ENCODE results near the gene ZNF202.

The ZNF202 gene

DNA sequence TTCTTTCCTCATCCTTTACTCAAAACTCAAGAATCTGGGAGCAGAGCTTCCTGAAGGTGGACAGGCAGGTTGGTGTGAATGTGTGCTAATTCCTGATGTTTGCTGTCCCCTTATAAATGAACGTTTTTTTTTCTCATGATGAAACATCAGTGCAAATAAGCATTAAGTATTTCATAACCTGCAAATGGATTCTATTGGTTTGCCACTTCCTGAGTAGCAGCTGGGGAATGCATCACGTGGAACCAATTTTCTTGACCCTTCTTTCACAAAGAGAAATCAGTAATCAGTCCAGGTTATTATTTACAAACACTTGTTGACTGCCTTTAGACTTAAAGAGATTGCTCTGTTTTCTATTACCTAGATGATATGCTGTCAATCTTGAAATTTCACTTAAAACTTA, 46.9 kb downstream of the ZNF202 start:
- peak in 1 of 2 donors; percentile 24 for DNase-seq (ENCODE audit: low read depth in 2 of 2)
- TF ChIP-seq, protein P1, sequence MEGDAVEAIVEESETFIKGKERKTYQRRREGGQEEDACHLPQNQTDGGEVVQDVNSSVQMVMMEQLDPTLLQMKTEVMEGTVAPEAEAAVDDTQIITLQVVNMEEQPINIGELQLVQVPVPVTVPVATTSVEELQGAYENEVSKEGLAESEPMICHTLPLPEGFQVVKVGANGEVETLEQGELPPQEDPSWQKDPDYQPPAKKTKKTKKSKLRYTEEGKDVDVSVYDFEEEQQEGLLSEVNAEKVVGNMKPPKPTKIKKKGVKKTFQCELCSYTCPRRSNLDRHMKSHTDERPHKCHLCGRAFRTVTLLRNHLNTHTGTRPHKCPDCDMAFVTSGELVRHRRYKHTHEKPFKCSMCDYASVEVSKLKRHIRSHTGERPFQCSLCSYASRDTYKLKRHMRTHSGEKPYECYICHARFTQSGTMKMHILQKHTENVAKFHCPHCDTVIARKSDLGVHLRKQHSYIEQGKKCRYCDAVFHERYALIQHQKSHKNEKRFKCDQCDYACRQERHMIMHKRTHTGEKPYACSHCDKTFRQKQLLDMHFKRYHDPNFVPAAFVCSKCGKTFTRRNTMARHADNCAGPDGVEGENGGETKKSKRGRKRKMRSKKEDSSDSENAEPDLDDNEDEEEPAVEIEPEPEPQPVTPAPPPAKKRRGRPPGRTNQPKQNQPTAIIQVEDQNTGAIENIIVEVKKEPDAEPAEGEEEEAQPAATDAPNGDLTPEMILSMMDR (IDR thresholded peaks at IDR 0.05; ENCODE audit: low read depth, low read length), result no peak

DNA sequence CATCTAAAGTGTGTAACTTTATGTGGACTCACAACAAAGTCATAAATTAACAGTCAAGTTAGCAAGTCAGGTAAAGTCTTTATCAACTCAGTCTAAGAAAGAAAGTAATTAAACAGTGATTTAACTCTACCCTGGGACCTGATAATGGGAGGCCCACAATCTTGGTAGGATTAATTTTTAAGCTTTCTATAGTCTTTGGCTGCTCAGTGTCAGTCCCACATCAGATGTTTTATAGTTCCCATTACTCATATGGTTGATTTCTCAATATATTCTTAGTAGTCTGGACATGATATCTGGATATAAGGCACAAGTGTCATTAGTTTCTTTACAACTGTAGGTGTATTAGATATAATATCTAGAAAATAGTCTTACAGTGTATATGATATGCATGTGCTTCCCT, 48.5 kb downstream of the ZNF202 start:
- DNase-seq (ENCODE audit: low read depth in 2 of 2), result no peak
- H3K4me3 ChIP-seq (replicated peaks in 1 of 2; ENCODE audit: low read depth in 2 of 2, low read length in 2 of 2), result no peak overlapping the region
- TF ChIP-seq, protein P1 (IDR thresholded peaks at IDR 0.05; ENCODE audit: low read depth, low read length), result no peak

More for the DNA sequence above, 46.9 kb downstream of the ZNF202 start:
- no peak overlapping the region for H3K4me3 ChIP-seq (replicated peaks in 1 of 2; ENCODE audit: low read depth in 2 of 2, low read length in 2 of 2)

DNA sequence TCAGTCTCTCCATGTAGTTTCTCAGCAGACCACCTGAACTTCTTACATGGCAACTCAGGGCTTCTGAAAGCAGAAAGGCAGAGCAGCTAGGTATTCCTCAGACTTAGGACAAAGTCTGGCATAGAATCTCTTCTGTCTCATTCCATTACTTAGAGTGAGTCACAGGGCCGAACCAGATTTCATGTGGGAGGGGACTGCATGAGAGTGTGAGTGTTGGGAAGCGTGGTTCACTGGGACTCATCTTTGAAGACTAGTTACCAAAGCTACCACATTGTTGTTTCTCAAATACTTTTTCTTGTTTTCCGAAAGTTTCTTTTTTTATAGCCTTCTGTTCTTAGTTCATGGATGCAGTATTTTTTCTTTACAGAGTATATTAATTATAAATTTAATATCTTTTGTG, 51.0 kb downstream of the ZNF202 start:
- TF ChIP-seq, protein P1 (IDR thresholded peaks at IDR 0.05; ENCODE audit: low read depth, low read length), result no peak
- H3K4me3 ChIP-seq (replicated peaks in 1 of 2; ENCODE audit: low read depth in 2 of 2, low read length in 2 of 2), result no peak overlapping the region
- DNase-seq (ENCODE audit: low read depth in 2 of 2), result peak; percentile 19 to 74

DNA sequence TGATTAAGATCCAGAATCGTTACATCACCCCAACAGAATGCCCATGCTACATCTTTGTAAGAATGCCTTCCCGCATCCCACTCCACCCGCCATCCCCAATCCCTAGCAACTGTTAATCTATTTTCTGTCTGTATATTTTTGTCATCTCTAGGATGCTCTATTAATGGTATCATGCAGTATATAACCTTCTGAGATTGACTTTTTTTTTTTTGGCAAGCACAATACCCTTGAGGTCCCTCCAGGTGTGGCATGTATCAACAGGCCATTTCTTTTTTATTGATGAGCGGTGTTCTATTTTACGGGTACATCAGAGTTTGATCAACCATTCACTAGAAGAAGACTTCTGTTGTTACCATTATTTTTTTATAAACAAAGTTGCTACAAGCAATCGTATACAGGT, 56.9 kb downstream of the ZNF202 start:
- TF ChIP-seq, protein P1 (IDR thresholded peaks at IDR 0.05; ENCODE audit: low read depth, low read length), result no peak
- no peak for DNase-seq (ENCODE audit: low read depth in 2 of 2)

DNA sequence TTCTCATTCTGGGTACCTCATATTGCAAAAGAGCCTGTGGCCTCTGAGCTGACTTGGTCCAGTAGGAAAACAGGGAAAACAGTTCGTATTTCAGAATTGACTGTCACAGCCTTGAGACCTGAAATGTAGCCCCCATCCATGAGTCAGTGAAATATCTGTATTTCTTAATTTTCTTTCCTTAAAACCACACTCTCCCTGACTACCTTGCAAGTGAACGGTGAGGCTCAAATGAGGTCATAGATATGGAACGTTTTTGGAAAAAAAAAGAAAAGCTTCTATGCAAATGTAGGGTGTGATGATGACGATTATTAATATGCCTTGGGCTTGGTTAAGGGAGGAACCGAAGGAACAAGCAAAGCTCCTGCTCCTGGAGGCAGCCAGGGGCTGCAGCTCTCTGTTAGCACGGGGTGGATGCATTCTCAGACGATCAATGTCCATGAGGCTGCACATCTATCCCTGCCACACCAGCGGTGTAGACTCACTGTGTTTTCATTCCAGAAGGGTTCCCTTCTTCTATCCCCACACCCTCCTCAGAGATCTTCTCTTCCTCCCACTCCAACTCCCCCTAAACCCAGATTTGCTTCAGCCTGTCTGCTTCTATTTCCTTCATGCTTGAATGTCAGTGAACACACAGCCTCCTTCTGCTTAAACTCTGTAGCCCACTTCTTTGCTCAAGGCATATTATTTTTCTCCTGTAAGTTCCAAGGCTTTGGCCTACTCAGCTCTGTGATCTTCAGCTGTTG, 57.9 kb downstream of the ZNF202 start:
- TF ChIP-seq, protein P1 (IDR thresholded peaks at IDR 0.05; ENCODE audit: low read depth, low read length), result no peak
- DNase-seq (ENCODE audit: low read depth in 2 of 2), result no peak
- no peak overlapping the region for H3K4me3 ChIP-seq (replicated peaks in 1 of 2; ENCODE audit: low read depth in 2 of 2, low read length in 2 of 2)

More for the DNA sequence above, 56.9 kb downstream of the ZNF202 start:
- H3K4me3 ChIP-seq (replicated peaks in 1 of 2; ENCODE audit: low read depth in 2 of 2, low read length in 2 of 2), result no peak overlapping the region

DNA sequence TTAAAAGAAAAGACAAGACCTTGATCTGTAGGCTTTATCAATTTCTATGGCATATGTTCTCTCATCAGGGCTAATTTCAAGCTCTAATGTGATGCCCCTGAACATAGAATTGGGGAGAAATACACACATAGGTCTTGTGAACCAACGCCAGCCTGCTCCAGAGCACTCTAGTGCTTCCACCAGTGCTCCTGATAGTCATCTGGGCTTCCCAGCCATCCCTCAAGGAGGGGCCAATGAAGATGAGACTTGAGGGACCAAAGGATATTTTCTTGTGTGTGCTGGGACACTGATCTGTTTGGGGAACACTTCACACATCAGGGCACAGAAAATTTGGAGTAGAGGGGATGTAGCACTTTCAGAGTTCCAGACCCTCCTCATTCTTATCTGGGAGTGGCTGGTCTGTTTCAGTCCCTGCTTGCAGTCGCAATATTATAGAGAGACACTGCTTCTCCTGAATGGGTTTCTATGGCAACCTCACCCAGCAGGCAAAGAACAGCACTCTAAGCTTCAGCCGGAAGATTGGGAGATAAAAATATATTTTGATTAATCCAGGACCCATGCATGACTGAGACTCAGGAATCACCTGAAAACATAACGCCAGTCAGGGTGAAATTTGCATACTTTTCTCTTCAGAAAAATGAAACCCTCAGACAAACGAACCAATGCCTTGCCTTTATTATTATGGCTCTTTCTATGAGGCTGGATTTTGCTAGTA, 58.6 kb downstream of the ZNF202 start:
- no peak for DNase-seq (ENCODE audit: low read depth in 2 of 2)
- H3K4me3 ChIP-seq (replicated peaks in 1 of 2; ENCODE audit: low read depth in 2 of 2, low read length in 2 of 2), result no peak overlapping the region
- TF ChIP-seq, protein P1 (IDR thresholded peaks at IDR 0.05; ENCODE audit: low read depth, low read length), result no peak

All from cardiac fibroblast (primary cell).